H1 (cell line): ENCODE measurements around the gene PTPRJ. TPM values are rescaled to one million over a fixed set of nuclear protein-coding genes. Genes with fewer than 3 reads are reported as not detected.

ENCODE experiments used
- CHD7 ChIP-seq: fragments of 300-600 bp; sonication (generic); IDR thresholded peaks from 2 replicates; pipeline ENCODE4 v1.7.1; 2012; ENCODE audit warnings: low read length, moderate library complexity, mild to moderate bottlenecking, inconsistent platforms; ENCODE audit not compliant: insufficient replicate concordance
- EGR1 ChIP-seq: IDR thresholded peaks from 2 replicates; pipeline ENCODE4 v1.6.1; 2011; ENCODE audit warnings: low read depth, low read length, borderline replicate concordance
- EP300 ChIP-seq, 2 experiments: IDR thresholded peaks; 1 replicate in 1 of 2; 2 replicates in 1 of 2; pipeline ENCODE4 v1.6.1; 2011 to 2012; ENCODE audit warnings: low read depth in 2 of 2, low read length in 2 of 2, mild to moderate bottlenecking in 2 of 2, borderline replicate concordance in 1 of 2, inconsistent platforms in 1 of 2, moderate library complexity in 1 of 2
- MAFK ChIP-seq: IDR thresholded peaks from 2 replicates; pipeline ENCODE4 v1.6.1; 2012; ENCODE audit warnings: low read depth, mild to moderate bottlenecking, improper control_type of control experiment, low read length
- SAP30 ChIP-seq: fragments of 300-600 bp; sonication (generic); IDR thresholded peaks from 2 replicates; pipeline ENCODE4 v1.7.1; 2012; ENCODE audit warnings: low read length, moderate library complexity, mild to moderate bottlenecking, inconsistent platforms; ENCODE audit not compliant: insufficient read depth, insufficient replicate concordance
- SP2 ChIP-seq: IDR thresholded peaks from 2 replicates; pipeline ENCODE4 v1.6.1; 2012; ENCODE audit warnings: mild to moderate bottlenecking, low read length, inconsistent platforms
- polyA plus RNA-seq, 7 experiments: library from polyadenylated mRNA; depleted of rRNA in 3 of 7; stranded (reverse) in 5 of 7; unstranded in 2 of 7; fragments of >200 nt in 5 of 7; fragments of 200-250 nt in 2 of 7; gene quantifications; 1 replicate in 5 of 7; 2 replicates in 1 of 7; 4 replicates in 1 of 7; pipeline versions ENCODE4 v1.2.1 to v1.2.3, GENCODE V29; 2011 to 2013; ENCODE audit warnings: missing spikeins in 2 of 7, mixed read lengths in 2 of 7
- total RNA-seq: library from RNA; stranded (reverse); fragmentation: NEBNext Ultra II Directional; extraction: Animal tissue kit (Norgen Biotek cat#: 25700); gene quantifications from 2 replicates; pipeline ENCODE4 v1.2.1, GENCODE V29; 2021

Gene PTPRJ
- total and polyA plus RNA-seq, 2 of the 8 experiments (the other 6 are each of a cell fraction or from before 2014, with no cell fraction given), result 4.4 to 22.6 TPM

GRCh38 chr11:48008951-48009270, 28.6 kb downstream of the PTPRJ start (continued):
- TF ChIP-seq CHD7 (no peak), SP2 (no peak), EP300 (IDR thresholded peaks at IDR 0.05; ENCODE audit: borderline replicate concordance in 1 of 2, low read depth in 2 of 2, low read length in 2 of 2) (no peak), SAP30 (no peak), MAFK (no peak), EGR1 (no peak)
